Measurements from ENCODE around the gene CHRM5. TPM values are rescaled to one million over a fixed set of nuclear protein-coding genes. Genes with fewer than 3 reads are reported as not detected.
"Not testable (repeated sequence)": the region's sequence is repeated elsewhere in the genome, so short reads cannot be mapped to it uniquely, and the experiment has no call there.

The CHRM5 gene
- polyA plus RNA-seq, 3 donors from 2014 or later = not detected

- H3K9me3 Mint-ChIP-seq = no peaks in the 10 kb centered on the region
- peaks cover 19 to 21% of the 10 kb centered on the region in 2 donors for H3K4me1 Mint-ChIP-seq
- H3K4me3 Mint-ChIP-seq = peak overlapping the region; percentile 88 to 97 (median 97)
- peak overlapping the region; percentile 90 to 97 (median 93) for H3K27ac Mint-ChIP-seq
- H3K36me3 Mint-ChIP-seq = no peaks in the 10 kb centered on the region
- peak; percentile 70 to 77 (median 75) for DNase-seq
- H3K27me3 Mint-ChIP-seq (ENCODE audit: low read depth in 3 of 3) = peaks cover 0 to 11% (median 2%) of the 10 kb centered on the region in 3 donors
Observed at GRCh38 chr15:34038023-34038870, 70.0 kb downstream of the CHRM5 start.

DNA sequence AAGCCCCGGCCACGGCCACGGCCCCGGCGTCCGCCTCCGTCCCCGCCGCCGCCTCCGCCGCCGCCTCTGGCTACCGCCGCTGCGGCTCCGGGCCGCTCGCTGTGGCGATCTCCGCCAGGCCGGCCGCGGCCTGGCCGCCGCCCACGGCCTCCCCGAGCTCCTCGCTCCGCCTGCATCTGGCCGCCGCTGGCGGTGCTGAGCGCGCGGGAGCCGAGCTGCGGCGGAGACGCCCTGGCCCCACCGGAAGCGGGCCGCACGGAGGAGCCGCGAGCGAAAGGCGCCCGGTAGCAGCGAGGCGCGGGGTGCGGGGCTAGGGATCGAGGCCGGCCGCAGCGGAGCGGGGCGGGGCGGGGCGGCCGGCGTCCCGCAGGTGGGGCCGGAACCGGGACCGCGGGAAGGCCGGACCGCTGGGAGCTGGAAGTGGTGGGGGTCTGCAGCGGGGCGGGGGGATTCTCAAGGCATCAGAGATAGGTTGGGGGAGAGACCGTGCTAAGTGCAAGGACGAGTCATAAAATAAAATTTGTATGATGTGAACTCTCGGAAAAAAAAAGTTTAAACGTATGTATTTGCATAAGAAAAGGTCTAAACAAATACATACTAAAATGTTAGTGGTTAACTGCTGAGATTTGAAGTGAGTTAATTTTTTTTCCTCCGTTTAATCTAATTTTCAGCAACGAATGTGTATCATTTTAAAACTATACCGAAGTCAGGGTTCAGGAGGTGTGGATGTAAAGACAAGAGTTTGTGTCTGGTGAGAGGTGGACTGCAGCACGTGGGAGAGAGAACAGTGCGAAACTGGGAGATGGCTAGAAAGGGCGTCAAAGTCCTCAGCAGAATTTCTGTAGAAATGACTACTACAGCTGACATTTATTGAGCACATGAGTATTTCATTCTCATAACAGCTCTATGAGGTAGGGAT is 70.8 kb downstream of the CHRM5 start, which contains the start of gene AVEN:
TSS of gene AVEN (minus strand) at position 334 of the 919 bp plus-strand sequence. CDS start at position 176, 158 bp downstream.
- peak; percentile 63 to 69 (median 67) for DNase-seq
- H3K27me3 Mint-ChIP-seq (ENCODE audit: low read depth in 3 of 3) = peaks cover 0 to 11% (median 2%) of the 10 kb centered on the region in 3 donors
- peak within 1 kb of the TSS; percentile 91 to 97 (median 97) for H3K4me3 Mint-ChIP-seq
- no peaks in the 10 kb centered on the region for H3K36me3 Mint-ChIP-seq
- peaks cover 19 to 21% of the 10 kb centered on the region in 2 donors for H3K4me1 Mint-ChIP-seq
- no peaks in the 10 kb centered on the region for H3K9me3 Mint-ChIP-seq
- peak within 1 kb of the TSS; percentile 90 to 98 (median 96) for H3K27ac Mint-ChIP-seq

DNA sequence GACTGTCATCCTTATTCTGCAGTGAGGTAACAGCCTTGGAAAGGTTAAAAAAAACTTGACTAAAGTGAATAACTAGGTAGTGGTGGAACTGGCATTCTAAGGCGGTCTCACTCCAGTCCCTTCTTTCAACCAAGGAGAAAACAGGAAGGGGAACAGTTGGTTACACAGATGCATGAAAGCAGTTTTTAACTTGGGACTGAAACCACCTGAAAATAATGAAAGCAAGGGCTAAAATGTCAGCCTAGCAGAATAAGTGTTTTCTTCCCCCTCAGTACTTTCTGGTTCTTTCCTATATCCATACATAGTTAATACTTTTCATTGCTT is 71.5 kb downstream of the CHRM5 start:
- H3K4me3 Mint-ChIP-seq = peak overlapping the region; percentile 77 to 95 (median 90)
- peak in 1 of 3 donors; percentile 1 for DNase-seq
- H3K27ac Mint-ChIP-seq = peak overlapping the region; percentile 75 to 98 (median 82)
- no peaks in the 10 kb centered on the region for H3K9me3 Mint-ChIP-seq
- H3K36me3 Mint-ChIP-seq = no peaks in the 10 kb centered on the region
- H3K4me1 Mint-ChIP-seq = peaks cover 19 to 21% of the 10 kb centered on the region in 2 donors
- H3K27me3 Mint-ChIP-seq (ENCODE audit: low read depth in 3 of 3) = peaks cover 0 to 11% (median 2%) of the 10 kb centered on the region in 3 donors

DNA sequence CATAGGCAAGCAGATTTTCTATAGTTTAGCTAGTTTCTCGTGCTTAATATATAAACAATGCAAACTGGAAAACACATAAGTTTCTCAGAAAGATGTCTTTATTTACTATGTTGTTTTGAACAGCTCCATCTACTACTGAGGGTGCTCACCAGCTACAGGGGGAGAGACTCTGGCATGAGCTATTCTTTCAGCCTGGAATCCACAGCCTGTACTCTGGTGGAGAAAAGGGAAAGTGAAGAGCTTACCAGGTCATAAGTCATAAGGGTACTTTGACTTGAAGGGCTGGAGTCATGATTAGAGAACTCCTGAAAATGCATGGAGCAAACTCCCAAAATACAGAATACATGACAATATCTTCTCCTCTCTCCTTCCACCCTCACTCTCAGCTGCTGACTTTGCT is 75.1 kb downstream of the CHRM5 start:
- Mint-ChIP-seq H3K4me1 (peaks cover 12% of the 10 kb centered on the region in 2 donors), H3K27me3 (ENCODE audit: low read depth in 3 of 3) (peaks cover 0 to 5% (median 0%) of the 10 kb centered on the region in 3 donors), H3K36me3 (no peaks in the 10 kb centered on the region), H3K9me3 (no peaks in the 10 kb centered on the region), H3K4me3 (no peak overlapping the region), H3K27ac (peak overlapping the region in 1 of 6 donors; percentile 10)
- DNase-seq = no peak

DNA sequence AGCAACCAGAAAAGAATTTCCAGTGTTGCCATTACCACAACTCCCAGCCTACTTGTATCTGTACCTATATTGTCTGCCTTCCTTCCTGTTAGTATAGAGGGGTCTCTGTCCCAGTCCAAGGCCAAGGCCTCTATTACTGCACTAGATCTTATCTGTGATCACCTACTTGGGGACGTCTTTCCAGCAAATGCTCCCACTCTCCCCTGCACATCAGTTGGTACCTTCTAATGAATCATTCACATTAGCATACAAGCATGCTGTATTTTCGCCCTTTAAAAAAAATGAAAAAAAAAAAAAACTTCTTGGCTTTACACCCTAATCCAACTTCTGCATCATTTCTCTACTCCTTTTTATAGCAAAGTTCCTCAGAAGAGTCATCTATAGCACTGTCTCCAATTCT is 75.5 kb downstream of the CHRM5 start:
- peaks cover 0 to 5% (median 0%) of the 10 kb centered on the region in 3 donors for H3K27me3 Mint-ChIP-seq (ENCODE audit: low read depth in 3 of 3)
- peaks cover 12% of the 10 kb centered on the region in 2 donors for H3K4me1 Mint-ChIP-seq
- no peak for DNase-seq
- H3K4me3 Mint-ChIP-seq = no peak overlapping the region
- H3K9me3 Mint-ChIP-seq = peaks cover 0 to 3% (median 0%) of the 10 kb centered on the region in 6 donors
- peak overlapping the region in 1 of 6 donors; percentile 2 for H3K27ac Mint-ChIP-seq
- no peaks in the 10 kb centered on the region for H3K36me3 Mint-ChIP-seq

DNA sequence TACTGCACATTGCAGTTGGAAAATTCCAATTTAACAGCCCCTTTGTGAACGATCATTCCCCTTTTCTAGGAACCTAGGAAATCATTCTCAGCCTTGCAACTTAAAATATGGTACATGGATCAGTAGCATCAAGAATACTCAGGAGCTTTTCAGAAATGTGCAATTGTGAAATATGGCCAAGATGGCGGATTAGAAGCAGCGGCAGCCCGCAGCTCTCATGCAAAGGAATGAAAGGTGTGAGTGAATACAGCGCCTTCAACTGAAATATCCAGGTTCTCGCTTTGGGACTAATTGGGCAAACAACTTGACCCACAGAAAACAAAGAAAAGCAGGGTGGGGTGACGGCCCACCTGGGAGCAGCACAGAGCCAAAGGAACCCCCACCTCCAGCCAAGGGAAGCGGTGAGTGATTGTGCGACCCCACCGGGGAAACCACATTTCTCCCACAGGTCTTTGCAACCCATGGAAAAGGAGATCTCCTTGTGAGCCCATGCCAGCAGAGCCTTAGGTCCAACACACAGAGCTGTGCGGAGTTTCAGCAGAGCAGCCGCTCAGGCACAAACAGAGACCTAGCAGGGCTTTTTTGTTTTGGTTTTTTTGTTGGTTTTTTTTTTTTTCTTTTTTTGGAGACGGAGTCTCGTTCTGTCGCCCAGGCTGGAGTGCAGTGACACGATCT is 78.3 kb downstream of the CHRM5 start:
- H3K4me1 Mint-ChIP-seq = no peaks in the 10 kb centered on the region
- H3K36me3 Mint-ChIP-seq = peaks cover 17 to 21% (median 17%) of the 10 kb centered on the region in 3 donors
- peaks cover 4 to 29% (median 21%) of the 10 kb centered on the region in 6 donors for H3K9me3 Mint-ChIP-seq
- H3K4me3 Mint-ChIP-seq = no peak overlapping the region
- H3K27ac Mint-ChIP-seq = no peak overlapping the region
- no peak for DNase-seq
- peaks cover 0 to 3% (median 2%) of the 10 kb centered on the region in 3 donors for H3K27me3 Mint-ChIP-seq (ENCODE audit: low read depth in 3 of 3)

- Mint-ChIP-seq H3K4me3 (no peak overlapping the region), H3K4me1 (no peaks in the 10 kb centered on the region), H3K27ac (no peak overlapping the region), H3K9me3 (peaks cover 4 to 35% (median 24%) of the 10 kb centered on the region in 6 donors), H3K27me3 (ENCODE audit: low read depth in 3 of 3) (peaks cover 0 to 3% (median 2%) of the 10 kb centered on the region in 3 donors), H3K36me3 (peaks cover 17 to 22% (median 17%) of the 10 kb centered on the region in 3 donors)
- DNase-seq = no peak
Observed at GRCh38 chr15:34047893-34048775, 79.8 kb downstream of the CHRM5 start.

DNA sequence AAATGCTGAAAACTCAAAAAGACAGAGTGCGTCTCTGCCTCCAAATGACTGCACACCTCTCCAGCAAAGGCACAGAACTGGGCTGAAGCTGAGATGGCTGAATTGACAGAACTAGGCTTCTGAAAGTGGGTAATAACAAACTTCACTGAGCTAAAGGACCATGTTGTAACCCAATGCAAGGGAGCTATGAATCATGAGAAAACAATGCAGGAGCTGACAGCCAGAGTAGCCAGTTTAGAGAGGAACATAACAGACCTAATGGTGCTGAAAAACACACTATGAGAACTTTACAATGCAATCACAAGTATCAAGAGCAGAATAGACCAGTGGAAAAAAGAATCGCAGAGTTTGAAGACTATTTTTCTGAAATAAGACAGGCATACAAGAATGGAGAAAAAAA is 80.8 kb downstream of the CHRM5 start:
- H3K27me3 Mint-ChIP-seq (ENCODE audit: low read depth in 3 of 3) = peaks cover 2 to 4% (median 3%) of the 10 kb centered on the region in 3 donors
- H3K36me3 Mint-ChIP-seq = peaks cover 17 to 22% (median 17%) of the 10 kb centered on the region in 3 donors
- no peak overlapping the region for H3K4me3 Mint-ChIP-seq
- DNase-seq = no peak
- no peak overlapping the region for H3K27ac Mint-ChIP-seq
- peaks cover 4 to 35% (median 24%) of the 10 kb centered on the region in 6 donors for H3K9me3 Mint-ChIP-seq
- H3K4me1 Mint-ChIP-seq = no peaks in the 10 kb centered on the region

DNA sequence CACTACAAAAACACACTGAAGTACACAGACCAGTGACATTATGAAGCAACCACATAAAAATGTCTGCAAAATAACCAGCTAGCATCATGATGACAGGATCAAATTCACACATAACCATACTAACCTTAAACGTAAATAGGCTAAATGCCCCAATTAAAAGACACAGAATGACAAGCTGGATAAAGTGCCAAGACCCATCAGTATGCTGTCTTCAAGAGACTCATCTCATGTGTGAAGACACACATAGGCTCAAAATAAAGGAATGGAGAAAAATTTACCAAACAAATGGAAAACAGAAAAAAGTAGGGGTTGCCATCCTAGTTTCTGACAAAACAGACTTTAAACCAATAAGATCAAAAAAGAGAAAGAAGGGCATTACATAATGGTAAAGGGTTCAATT is 82.1 kb downstream of the CHRM5 start:
- H3K27ac Mint-ChIP-seq; H3K27me3 Mint-ChIP-seq (ENCODE audit: low read depth in 3 of 3); H3K4me1 Mint-ChIP-seq: not testable (repeated sequence)

DNA sequence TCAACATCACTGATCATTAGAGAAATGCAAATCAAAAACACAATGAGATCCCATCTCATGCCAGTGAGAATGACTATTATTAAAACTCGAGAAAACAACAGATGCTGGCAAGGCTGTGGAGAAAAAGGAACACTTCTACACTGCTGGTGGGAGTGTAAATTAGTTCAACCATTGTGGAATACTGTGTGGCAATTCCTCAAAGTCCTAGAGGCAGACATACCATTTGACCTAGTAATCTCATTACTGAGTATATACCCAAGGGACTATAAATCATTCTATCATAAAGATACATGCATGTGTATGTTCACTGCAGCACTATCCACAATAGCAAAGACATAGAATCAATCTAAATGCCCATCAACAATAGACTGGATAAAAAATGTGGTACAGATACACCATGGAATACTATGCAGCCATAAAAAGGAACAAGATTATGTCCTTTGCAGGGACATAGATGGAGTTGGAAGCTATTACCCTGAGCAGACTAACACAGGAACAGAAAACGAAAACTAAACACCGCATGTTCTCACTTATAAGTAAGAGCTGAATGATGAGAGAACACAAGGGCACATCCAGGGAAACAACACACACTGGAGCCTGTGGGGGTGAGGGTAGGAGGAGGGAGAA is 85.9 kb downstream of the CHRM5 start:
- no peak overlapping the region for H3K4me3 Mint-ChIP-seq
- peaks cover 2 to 4% (median 3%) of the 10 kb centered on the region in 3 donors for H3K27me3 Mint-ChIP-seq (ENCODE audit: low read depth in 3 of 3)
- no peaks in the 10 kb centered on the region for H3K4me1 Mint-ChIP-seq

More for the DNA sequence above, 82.1 kb downstream of the CHRM5 start:
- Mint-ChIP-seq H3K36me3 (peaks cover 17 to 22% (median 17%) of the 10 kb centered on the region in 3 donors), H3K9me3 (peaks cover 4 to 35% (median 24%) of the 10 kb centered on the region in 6 donors), H3K4me3 (peak overlapping the region in 1 of 5 donors; percentile 56)
- DNase-seq = not testable (repeated sequence)

DNA sequence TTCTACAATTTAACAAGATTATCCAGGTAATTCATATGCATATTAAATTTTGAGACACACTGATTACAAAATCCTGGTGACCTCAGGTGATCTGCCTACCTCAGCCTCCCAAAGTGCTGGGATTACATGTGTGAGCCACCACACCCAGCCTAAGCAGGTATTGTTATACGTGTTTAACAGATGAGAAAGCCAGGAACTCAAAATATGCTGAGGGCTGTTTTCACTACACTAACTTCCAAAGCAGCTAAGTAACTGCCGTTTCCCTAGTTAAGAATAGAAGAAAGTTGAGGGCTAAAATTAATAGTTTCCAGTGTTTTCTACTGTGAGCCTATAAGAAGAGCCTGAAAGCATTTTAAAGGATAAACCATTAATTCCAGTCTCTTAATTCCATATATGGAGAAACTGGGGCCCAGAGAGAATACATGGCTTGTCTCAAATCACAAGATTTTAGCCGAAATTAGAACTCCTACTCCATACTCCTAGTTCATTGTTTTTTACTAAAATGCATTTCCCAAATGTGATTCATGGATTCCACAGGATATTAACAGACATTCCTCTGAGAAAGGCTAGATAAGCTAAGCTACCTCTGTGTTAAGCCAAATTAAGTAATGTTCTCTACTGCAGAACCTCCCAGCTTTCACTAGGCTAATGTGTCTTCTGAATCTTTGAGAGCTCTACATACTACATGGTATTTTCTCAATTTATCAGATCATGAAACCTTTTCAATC is 87.7 kb downstream of the CHRM5 start:
- Mint-ChIP-seq H3K4me1 (no peaks in the 10 kb centered on the region), H3K4me3 (no peak overlapping the region), H3K9me3 (peaks cover 1 to 13% (median 7%) of the 10 kb centered on the region in 6 donors), H3K36me3 (peaks cover 2 to 7% (median 2%) of the 10 kb centered on the region in 3 donors), H3K27me3 (ENCODE audit: low read depth in 3 of 3) (peaks cover 0 to 4% (median under 1%) of the 10 kb centered on the region in 3 donors), H3K27ac (no peak overlapping the region)
- no peak for DNase-seq

More for the DNA sequence above, 85.9 kb downstream of the CHRM5 start:
- H3K36me3 Mint-ChIP-seq = peaks cover 15 to 20% (median 15%) of the 10 kb centered on the region in 3 donors
- no peak for DNase-seq
- peaks cover 4 to 29% (median 21%) of the 10 kb centered on the region in 6 donors for H3K9me3 Mint-ChIP-seq
- no peak overlapping the region for H3K27ac Mint-ChIP-seq
